ENCODE data around the gene RIMBP2. TPM values are rescaled to one million over a fixed set of nuclear protein-coding genes. Genes with fewer than 3 reads are reported as not detected.

The RIMBP2 gene
- total RNA-seq, 1 donor from 2014 or later = 2.3 TPM

DNA sequence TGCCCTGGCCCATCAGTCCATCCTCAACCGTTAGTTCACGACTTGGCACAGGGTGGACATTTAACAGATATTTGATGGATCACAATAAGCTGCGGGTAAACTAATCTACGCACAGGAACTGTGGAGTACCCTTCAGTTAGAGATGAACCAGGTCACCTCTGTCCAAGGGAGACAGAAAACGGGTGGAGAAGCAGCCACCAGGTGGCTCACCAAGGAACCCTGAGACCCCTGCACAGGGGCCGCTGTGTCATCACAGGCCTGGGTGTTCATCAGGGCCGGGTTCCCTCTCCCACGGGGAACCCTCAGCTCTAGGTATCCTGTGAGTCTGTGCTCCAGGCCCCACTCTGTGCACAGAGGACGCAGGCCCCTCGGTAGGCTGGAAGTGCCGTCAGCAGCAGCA is 256.2 kb downstream of the RIMBP2 start:
- ATAC-seq = no peak

DNA sequence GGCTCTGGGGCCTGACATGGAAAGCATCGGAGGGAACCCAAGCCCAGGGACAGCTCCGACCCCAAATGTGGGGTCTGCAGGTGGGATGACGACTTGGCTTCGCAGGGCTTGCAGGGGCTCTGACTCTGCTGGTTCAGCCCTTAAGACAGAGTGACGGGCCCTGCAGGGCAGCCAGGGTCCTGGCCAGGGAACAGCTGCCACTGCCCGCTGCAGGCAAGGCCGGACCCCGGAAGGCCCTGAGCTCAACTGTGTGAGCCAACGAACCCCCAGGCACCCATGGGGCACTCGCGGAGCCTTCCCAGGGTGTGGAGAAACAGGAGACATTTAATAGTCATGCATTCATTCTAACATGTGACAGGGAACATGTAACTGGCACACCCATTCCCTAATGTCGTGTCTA is 257.8 kb downstream of the RIMBP2 start:
- ATAC-seq = no peak

DNA sequence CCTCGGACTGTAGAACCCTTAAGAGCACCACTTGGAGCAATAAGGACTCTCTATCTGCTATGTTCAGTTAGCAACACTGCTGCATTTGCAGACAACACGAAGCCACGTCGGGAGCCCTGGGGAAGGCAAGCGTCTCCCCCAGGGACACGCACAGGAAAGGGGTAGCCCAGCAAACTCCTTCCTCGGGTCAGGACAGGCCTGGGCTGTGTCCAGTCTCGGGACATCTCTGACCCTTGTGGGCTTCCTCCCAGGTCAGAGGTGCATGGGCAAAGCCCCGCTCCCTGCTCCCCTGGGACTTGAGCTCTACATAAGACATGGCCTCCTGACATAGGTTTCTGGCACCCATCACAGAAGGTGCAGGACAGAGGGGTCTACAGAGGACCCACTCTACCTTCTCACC is 258.9 kb downstream of the RIMBP2 start:
- ATAC-seq = no peak

DNA sequence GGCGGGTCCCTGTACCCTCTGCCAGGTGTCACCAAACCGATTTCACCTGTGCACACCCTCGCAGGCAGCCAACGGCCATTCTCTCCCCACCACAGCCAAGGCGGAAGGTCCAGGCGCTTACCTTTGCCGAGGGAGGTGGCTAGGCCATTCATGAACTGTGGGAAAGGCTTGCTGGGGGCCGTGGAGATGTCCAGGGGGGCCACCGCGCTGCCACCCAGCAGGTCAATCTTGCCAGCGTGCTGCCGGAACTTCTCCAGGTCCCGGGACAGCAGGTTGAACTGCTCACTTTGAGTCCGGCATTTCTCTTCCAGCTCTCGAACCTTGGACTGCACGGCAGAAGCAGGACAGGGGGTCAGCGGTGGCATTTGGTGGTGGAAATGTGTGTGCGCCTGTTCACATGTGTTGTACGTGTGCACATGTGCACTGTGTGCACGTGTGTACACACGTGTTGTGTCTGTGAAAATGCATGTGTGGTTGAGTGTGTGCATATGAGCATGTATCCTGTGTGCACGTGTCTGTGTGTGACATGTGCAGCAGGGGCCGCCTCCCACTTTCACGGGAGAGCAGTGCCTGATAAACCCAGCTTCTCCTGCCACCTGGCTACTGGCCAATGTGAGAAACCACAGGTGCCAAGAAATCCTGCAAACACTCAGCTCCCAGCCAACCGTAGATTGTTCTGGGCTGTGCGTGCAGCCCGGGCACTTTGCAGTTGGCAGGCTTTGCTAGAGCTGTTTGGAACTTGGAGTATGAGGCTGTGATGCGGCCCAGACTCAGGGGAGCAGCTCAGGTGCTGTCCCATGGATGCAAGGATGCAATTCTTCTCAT is 259.5 kb downstream of the RIMBP2 start:
- no peak for ATAC-seq

DNA sequence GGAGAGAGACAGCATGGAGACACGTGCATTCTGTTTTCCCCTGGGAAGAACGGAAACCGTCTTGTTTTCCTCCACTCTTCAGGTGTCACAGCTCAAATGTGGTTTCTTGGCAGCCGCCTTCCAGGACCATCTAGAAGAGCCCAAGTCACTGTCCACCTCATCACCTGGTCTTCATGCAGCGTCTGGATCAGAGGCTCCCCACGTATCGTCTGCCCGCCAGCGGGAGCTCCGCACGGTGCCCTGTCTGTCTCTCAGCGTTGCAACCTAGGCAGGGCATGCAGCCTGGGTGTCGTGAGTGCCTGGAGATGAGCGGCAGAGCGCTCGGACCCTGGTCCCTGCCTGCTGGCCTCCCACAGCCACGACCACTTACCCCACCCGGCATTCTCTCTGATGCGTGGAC is 260.9 kb downstream of the RIMBP2 start:
- ATAC-seq = no peak

DNA sequence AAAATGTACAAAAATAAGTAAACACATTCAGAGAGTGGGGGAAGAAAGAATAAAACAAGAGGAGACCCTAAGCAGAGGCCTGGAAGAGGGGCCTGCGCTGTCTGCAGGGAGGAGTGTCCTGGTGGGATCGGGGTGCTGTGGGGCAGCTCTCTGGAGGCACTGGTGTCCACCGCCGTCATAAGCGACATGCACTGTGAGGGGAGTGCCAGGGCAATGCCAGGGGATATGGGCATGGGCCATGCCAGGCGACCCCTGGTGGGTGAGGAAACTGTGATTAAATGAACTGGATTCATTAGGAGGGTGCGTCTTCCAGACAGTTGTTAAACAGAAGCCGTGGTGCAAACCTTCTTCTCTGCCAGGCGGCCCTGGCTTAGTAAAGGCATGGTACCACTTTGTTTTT is 261.8 kb downstream of the RIMBP2 start:
- no peak for ATAC-seq

DNA sequence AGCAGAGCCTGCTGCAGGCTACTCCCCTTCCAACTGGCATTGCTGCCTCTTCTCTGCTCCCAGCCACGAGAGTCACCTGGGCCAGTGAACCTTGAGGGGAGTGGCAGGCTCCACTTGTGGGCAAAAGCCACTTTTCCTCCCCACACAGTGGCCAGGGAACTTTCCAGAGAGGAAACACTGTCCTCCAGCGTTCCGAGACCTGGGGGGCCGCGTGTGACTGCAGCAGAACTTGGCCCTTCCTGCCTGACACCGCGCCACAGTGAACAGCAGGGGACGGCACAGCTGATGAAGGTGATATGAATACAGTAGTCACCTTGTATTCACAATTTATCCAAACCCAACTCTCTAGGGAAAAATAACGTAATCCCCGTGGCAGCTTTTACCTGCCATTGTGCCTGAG is 263.6 kb downstream of the RIMBP2 start:
- ATAC-seq = no peak

DNA sequence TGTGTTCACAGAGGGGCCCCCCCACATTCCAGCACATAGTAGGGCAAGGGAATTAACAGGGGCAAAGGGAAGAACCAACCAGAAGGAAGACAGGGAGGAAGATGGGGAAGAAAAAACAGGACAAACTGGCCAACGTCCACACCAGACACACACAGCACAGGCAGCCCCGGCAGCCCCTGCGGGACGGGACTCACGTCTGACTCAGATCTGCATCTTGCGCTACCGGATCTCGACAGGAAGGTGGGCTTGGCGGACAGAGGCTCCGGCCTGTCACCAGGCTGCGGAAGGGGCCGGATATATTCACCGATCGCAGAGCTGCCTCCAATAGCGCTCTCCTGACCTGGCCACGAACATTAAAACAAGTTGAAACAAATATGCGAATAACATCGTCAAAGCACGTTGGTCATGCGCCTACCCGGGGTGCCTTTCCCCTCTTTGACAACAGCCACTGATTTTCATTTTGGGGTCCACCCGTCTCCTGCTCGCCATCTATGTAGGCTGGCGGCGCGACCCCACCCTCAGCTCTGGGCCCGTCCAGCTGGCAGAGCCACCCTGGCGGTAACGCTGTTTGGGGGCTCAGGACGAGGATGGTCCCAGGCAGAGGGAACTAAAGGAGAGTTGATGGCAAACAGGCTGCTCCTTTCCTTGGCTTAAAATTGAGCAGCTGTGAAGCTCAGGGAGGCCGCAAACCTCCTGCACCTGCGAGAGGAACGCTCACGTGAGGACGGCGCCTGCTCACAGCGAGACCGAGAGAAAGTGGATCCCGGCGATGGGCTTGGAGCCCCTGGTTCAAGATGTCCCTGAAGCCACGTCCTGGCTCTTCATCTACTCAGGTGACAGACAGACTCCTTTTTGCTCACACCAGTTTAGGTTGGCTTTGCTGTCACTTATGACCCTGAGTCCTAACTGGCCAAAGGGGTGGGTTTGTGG is 264.8 kb downstream of the RIMBP2 start:
- no peak for ATAC-seq

DNA sequence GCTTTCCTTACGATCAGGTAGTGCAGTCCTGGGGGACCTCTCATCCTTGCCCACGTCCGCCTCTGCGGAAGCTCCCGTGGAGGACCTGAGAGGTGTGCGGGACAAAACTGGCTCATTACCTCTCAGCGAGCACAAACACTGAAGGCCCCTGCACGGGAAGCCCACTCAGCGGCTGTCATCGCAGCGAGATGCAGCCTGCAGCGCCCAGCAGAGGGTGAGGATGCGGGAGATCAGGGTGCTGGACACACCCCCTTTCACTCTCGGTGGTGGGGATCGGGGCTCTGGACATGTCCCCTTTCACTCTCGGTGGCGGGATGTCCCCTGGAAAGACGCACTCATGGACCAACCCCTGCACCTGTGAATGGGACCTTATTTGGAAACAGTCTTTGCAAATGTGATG is 266.8 kb downstream of the RIMBP2 start:
- ATAC-seq = no peak

DNA sequence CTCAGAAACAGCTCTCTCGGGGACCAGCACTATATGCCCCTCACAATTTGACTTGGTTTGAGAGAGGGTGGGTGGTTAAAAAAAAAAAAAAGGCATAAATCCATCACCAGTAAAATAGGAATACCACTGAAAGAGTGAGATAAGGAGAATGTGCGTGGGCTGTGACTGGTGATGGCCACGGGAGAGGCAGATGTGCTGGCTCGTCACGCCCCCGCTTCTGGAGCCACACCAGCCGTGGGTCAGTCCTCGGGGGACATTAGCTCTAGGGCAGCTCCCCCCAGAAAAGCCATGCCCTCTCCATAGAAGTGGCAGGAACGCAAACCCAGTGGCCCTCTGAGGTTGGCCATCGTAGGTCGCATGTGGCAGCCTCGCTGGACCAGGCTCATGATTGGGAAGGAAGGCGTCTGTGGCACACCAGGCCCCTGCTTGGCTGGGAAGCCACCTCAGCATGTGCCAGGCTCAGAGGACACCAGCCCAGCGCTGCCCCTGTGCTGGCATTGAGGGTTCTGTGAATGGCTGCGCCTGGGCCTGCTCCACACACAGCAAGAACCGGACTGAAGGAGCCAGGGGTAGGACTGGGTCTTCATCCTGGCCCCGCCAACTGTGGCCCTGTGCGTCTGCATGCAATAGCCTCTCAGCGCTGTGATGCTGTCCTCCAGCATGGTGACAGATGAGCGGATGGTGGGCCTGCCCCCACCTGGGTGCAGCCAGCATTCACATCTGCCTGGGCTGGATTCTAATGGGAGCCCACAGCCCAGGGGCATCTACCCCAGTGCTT is 267.9 kb downstream of the RIMBP2 start:
- ATAC-seq = no peak

DNA sequence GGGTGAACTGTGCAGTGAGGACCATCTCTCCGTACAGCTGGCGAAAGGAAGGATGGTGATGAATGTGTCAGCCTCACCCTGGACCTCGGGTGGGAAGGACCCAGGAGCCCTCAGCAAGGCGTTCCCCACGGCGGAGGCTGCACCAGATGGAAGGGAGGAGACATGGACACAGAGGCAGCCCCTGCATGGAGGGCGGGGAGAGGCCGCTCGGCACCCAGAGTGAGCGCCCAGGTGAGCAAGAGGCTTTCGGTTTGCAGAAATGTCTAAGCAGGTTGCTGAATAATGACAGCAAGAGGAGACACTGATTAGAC is 268.5 kb downstream of the RIMBP2 start:
- no peak for ATAC-seq

DNA sequence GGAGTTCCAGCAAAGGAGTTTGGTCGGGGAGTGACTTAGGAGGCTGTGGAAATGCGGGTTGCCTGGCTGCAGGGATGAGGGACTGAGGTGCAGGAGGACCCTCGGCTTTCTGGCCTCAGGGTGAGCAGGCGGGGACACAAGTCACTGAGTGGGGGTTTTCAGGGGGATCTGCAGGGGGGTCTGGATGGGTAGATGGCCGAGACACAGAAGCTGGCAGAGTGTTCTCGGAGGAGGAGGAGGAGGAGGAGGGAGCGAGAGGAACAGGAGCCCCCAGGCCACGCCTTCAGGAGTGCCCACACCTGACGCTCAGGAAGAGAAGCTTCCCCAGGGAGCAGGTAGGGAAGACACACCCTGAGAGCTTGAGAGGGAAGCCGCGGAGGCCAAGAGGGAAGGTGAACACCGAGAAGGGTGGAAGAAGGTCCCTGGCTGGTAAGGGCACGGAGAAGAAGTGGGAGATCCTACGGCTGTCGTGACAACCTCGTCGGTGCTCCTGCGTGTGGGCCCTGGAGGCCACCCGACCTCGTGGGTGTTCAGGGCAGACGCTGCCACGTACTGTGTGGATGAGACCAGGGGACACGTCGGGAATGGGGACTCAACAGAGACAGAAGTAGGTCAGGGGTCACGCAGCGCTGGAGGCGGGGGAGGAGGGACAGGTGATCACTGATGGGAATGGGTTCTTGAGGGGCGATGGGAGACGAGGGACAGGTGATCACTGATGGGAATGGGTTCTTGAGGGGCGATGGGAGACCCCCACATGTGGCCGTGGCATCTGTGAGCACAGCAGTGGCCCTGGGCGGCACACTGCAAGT is 269.0 kb downstream of the RIMBP2 start:
- no peak for ATAC-seq

DNA sequence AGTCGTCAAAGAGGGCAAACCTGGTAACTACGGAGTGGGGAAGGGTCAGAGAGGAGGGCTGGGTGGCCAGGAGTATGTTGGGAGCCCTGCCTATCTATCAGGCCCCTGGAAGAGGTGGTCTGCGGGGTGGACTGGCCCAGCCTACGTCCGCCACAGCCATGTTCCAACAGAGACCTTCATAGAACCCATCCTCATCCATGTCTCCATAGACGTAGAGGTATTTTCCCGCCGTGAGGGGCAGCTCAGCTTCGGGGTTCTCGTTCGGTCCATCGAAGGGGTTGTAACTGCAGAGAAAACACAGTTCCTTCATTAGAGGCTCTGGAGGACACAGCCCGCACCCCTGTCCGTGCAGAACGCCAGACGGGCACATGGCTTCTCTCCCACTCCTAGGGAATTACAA is 271.1 kb downstream of the RIMBP2 start:
- ATAC-seq = no peak

DNA sequence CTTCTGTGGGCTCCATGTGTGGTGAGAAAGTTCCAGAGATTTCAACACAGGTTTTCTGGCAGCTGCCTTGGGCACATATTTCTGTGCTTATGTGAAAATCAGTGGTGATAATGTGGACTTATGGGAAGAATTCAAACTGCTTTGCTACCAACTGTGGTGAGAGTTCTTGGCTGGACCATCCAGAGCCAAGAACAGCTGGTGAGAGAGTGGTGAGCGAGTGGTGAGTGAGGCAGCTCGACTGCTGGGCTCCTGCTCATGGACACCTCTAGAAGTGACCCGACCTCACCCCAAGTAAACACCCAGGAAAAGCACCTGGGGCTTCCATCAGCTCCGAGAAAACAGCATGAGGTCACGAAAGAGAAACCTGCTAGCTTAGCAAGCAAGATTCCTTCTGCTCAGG is 272.0 kb downstream of the RIMBP2 start:
- no peak for ATAC-seq

DNA sequence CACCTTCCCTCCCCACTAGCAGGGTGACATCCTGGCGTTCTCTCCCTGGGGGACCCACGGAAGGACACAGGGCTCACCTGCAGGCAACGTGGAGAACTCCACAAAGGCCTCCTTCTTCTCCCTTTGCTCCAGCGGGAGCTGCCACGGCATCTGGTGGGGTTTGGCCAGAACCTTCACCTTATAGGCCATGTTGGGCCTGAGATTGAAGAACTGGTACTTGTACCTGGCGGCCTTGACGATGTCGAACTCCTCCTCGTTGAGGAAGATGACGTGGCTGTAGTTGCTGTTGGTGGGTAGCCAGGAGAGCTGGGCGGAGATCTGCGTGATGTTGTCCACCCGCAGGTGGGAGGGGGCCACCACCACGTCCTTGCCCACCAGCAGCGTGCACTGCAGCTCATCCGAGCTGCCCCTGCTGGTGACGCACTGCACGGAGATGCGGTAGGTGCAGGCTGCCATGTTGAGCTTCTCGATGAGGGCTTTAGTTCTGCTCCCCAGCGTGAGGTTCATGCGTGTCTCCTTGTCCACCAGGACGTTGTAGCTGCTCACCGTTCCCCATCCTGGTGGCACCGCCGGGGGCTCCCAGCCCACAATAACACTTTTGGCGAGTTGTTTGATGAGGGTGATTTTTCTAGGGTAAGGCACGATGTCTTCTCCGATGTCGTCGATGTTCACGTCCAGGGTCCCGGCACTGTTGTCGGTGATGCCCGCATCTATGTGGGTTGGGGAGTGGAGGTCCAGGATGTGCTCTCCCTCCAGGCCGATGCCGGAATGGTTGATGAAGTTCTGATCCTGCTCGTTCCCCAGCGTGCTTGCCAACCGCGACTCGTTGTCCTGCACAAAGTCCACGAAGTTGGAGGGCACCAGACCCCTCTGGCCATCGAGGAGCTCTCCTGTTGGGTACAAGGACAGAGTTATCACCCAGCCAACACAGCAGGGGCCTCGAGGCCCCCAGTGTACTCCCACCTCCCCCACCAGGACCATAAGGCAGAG is 274.0 kb downstream of the RIMBP2 start:
- ATAC-seq = no peak

DNA sequence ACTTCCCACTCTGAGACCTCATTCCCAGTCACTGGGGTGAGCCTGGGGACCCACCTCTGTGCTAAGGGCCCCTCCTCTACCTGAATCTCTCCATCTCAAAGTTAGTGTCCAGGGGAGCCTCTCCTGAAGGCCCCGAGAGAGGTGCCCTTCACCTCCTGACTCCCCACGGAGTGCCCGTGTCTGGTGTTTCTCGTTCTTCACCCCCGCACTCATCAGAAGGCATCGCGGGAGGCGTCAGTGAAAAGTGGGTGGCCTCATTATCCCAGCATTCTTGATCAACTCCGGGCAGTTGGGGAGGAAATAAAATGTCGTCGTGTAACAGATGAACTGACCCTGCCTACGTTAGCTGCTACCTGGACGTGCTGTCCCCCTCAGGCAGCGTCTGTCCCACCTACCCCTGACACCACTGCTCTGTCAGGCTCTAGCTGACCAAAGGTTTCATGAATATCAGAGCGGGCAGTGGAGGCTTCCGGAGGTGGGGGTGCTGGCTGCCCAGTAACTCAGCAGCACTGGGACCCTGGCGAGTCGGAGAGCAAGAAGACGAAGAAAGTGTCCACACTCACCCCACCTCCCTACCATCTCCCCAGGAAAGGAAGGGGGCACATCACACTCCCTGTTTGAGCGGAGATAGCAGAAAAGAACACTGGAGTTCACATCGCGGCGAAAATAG is 275.6 kb downstream of the RIMBP2 start:
- ATAC-seq = no peak

DNA sequence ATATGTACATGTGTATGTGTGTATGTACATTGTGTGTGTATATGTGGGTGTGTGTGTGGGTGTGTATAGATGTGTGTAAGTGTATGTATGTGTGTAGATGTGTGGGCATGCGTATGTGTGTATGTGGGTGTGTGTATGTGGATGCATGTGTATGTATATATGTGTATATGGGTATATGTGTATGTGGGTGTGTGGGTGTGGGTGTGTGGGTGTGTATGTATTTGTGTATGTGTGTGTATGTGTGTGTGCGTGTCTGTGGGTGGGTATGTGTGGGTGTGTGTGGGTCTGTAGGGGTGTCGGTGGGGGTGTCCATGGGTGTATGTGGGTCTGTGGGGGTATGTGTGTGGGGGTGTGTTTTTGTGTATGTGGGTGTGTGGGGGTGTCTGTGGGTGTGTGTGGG is 276.8 kb downstream of the RIMBP2 start:
- no peak for ATAC-seq

DNA sequence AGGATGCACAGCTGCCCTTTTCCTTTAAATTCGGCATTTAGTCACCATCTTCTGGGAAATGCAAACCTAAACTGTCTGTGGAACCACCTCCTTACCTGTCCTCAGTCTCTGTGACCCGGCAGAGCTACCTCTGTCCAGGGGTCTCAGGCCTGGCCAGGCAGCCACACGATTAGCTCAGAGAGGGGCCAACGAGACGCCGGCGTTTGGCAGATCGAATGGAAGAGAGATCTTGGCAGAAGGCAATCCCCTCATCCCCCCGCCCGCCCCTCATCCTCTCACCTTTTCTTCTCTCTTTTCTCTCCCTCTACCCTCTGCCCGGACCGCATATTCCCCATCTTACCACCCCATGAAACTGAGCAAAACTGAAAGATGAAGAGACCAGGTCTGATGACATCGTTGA is 277.4 kb downstream of the RIMBP2 start:
- no peak for ATAC-seq

DNA sequence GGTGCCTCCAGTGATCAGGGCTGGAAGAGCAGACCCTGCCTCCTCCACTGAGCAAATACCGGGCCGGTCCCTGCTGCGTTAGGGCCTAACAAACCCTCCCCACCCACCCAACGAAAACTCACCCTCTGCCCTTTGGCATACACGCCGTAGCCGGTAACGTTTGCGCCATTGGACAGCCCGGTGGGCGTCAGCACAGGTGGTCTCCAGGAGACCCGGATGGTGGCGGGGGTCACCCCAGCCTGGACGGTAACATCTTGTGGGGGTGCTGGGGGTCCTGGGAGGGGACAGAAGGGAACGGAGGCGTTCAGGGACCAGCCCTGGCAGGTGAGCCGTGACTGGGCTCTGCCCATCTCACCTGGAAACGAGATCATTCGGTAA is 277.9 kb downstream of the RIMBP2 start:
- ATAC-seq = no peak

DNA sequence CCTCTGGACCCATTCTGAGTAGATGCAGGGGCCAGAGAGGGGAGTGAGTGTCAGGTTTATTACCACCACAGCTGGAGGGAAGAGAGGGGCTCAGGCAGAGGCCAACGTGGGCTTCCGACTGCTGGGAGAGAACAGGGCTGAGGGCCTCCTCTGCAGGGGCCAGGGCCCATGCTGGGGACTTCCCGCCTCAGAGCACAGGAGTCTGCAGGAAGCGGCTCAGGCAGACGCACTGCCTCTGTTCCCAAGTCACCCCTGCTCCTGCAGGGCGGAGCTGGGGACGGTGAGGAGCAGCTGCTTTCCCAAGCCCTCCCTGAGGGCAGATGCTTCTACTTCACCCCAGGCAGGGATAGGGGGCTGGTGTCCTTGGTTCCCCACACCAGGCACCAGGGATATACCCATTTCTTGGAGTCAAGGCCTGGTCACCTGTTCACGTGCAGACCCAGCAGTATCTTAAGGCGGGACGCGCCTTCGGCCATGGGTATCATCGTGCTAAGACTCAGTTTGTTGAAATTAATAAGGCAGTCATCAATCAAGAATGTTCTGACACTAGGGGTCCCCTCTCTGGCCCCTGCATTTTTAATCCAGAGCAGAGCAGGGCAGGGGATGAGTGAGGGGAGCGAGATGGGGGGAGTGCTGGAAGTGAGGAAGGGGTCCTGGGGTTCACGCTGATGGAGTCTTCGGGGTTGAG is 278.4 kb downstream of the RIMBP2 start:
- ATAC-seq = no peak

All from esophagus mucosa (tissue), 1 donor.